ENCODE data around the gene RSPH6A.

- TF ChIP-seq, protein P1, sequence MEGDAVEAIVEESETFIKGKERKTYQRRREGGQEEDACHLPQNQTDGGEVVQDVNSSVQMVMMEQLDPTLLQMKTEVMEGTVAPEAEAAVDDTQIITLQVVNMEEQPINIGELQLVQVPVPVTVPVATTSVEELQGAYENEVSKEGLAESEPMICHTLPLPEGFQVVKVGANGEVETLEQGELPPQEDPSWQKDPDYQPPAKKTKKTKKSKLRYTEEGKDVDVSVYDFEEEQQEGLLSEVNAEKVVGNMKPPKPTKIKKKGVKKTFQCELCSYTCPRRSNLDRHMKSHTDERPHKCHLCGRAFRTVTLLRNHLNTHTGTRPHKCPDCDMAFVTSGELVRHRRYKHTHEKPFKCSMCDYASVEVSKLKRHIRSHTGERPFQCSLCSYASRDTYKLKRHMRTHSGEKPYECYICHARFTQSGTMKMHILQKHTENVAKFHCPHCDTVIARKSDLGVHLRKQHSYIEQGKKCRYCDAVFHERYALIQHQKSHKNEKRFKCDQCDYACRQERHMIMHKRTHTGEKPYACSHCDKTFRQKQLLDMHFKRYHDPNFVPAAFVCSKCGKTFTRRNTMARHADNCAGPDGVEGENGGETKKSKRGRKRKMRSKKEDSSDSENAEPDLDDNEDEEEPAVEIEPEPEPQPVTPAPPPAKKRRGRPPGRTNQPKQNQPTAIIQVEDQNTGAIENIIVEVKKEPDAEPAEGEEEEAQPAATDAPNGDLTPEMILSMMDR (optimal IDR thresholded peaks at IDR 0.05 in 1 of 3, IDR thresholded peaks at IDR 0.05 in 1 of 3, conservative IDR thresholded peaks at IDR 0.05 in 1 of 3; ENCODE audit: extremely low read depth in 1 of 3, insufficient read depth in 2 of 3, low read length in 3 of 3): no peak
- no peak for TF ChIP-seq EZH2 (IDR thresholded peaks at IDR 0.05; ENCODE audit: low read length)
These were observed 62.5 kb downstream of the RSPH6A start for GRCh38 chr19:45752639-45753038.

Data from keratinocyte (primary cell).